Endothelial cell of umbilical vein (primary cell): ENCODE results near the gene PPIL1. TPM values are rescaled to one million over a fixed set of nuclear protein-coding genes. Genes with fewer than 3 reads are reported as not detected.

ENCODE experiments used
- BruUV-seq: library from RNA; stranded (reverse); fragments of 400-500 nt; replicated peaks from 2 replicates; lab custom pipeline; 2021; lab: Mats Ljungman, UMichigan
- CTCF ChIA-PET: fragments of 300-600, 350-600 bp; sonication (Branson Sonifier 250); formaldehyde crosslinking; loops from one replicate; lab custom pipeline; 2021; ENCODE audit warnings: antibody characterized with exemption, inconsistent platforms; lab: Charles Lee
- POLR2A ChIA-PET: fragments of 300-600, 350-600 bp; sonication (Branson Sonifier 250); formaldehyde crosslinking; loops from one replicate; lab custom pipeline; 2021; ENCODE audit warnings: antibody characterized with exemption, inconsistent platforms; lab: Charles Lee
- DNase-seq: peaks from one replicate; pipeline ENCODE4 v3.0.0-alpha.2; 2011; ENCODE audit warnings: low read depth, low spot score
- FAIRE-seq: peaks from 2 replicates; lab custom pipeline; 2011; peaks lifted over from hg19 to GRCh38; lab: Jason Lieb, UNC
- H2AFZ ChIP-seq: 2 replicates; pipeline ENCODE4 v1.6.0; 2012; ENCODE audit warnings: low read depth, low read length, control low read depth, inconsistent platforms
- H3K27ac ChIP-seq: 2 replicates; pipeline ENCODE4 v1.5.1; 2011; ENCODE audit warnings: low read depth, mild to moderate bottlenecking, control low read depth, low read length, moderate library complexity; ENCODE audit not compliant: insufficient read depth
- H3K27me3 ChIP-seq, 2 experiments: 2 replicates each; pipeline versions ENCODE4 v1.6.0 to v1.6.1; 2011; ENCODE audit warnings: low read length in 2 of 2, mixed read lengths in 1 of 2; ENCODE audit not compliant: control insufficient read depth in 2 of 2, insufficient read depth in 2 of 2
- H3K36me3 ChIP-seq, 2 experiments: 2 replicates in 1 of 2; 3 replicates in 1 of 2; pipeline ENCODE4 v1.5.1; 2011; ENCODE audit warnings: low read length in 2 of 2, mild to moderate bottlenecking in 1 of 2, moderate library complexity in 1 of 2; ENCODE audit not compliant: control insufficient read depth in 2 of 2, insufficient read depth in 2 of 2; ENCODE audit errors: extremely low read depth in 1 of 2
- H3K4me1 ChIP-seq: 3 replicates; pipeline ENCODE4 v1.5.1; 2011; ENCODE audit warnings: mild to moderate bottlenecking, low read length; ENCODE audit not compliant: control insufficient read depth, insufficient read depth; ENCODE audit errors: extremely low read depth
- H3K4me2 ChIP-seq: 2 replicates; pipeline ENCODE4 v1.6.1; 2011; ENCODE audit warnings: low read length, control low read depth, mixed read lengths; ENCODE audit not compliant: insufficient read depth
- H3K4me3 ChIP-seq, 3 experiments: fragments of 200-600 bp in 1 of 3; sonication (generic), shearing (Covaris generic) in 1 of 3; replicated peaks in 1 of 3; 2 replicates each; pipeline ENCODE4 v1.5.1; 2011 to 2016; ENCODE audit warnings: control low read depth in 3 of 3, low read length in 3 of 3, mild to moderate bottlenecking in 2 of 3, inconsistent platforms in 1 of 3, low read depth in 1 of 3, moderate library complexity in 1 of 3; ENCODE audit not compliant: insufficient read depth in 1 of 3
- H3K79me2 ChIP-seq: 2 replicates; pipeline ENCODE4 v1.6.0; 2012; ENCODE audit warnings: low read length, inconsistent platforms; ENCODE audit not compliant: control insufficient read depth, insufficient read depth
- H3K9ac ChIP-seq: replicated peaks from 2 replicates; pipeline ENCODE3; 2011; ENCODE audit warnings: low read length, control low read depth; ENCODE audit not compliant: insufficient read depth; ENCODE audit errors: extremely low read depth
- H3K9me1 ChIP-seq: replicated peaks from 3 replicates; pipeline ENCODE4 v1.6.0; 2011; ENCODE audit warnings: mild to moderate bottlenecking, low read length; ENCODE audit not compliant: control insufficient read depth, insufficient read depth; ENCODE audit errors: extremely low read depth
- H3K9me3 ChIP-seq: replicated peaks from 2 replicates; pipeline ENCODE4 v1.5.1; 2012; ENCODE audit warnings: low read length, inconsistent platforms; ENCODE audit not compliant: control insufficient read depth, insufficient read depth
- H4K20me1 ChIP-seq: replicated peaks from 2 replicates; pipeline ENCODE3; 2011; ENCODE audit warnings: mild to moderate bottlenecking, low read length; ENCODE audit not compliant: control insufficient read depth, insufficient read depth; ENCODE audit errors: extremely low read depth
- CTCF ChIP-seq, 2 donors: IDR thresholded peaks; 1 replicate in 1 of 2; 2 replicates in 1 of 2; pipeline ENCODE4 v1.5.1; 2011; ENCODE audit warnings: low read length in 2 of 2, mild to moderate bottlenecking in 2 of 2, moderate library complexity in 2 of 2, control low read depth in 1 of 2, inconsistent platforms in 1 of 2, low read depth in 1 of 2; ENCODE audit not compliant: insufficient read depth in 1 of 2; ENCODE audit errors: extremely low read depth in 1 of 2
- EZH2 ChIP-seq: IDR thresholded peaks from 2 replicates; pipeline ENCODE4 v1.6.1; 2012; ENCODE audit warnings: borderline replicate concordance, low read depth, mild to moderate bottlenecking, moderate library complexity, low read length, inconsistent platforms; ENCODE audit not compliant: severe bottlenecking
- FOS ChIP-seq: IDR thresholded peaks from 2 replicates; pipeline ENCODE4 v1.6.1; 2011; ENCODE audit warnings: mild to moderate bottlenecking, low read length, moderate library complexity, borderline replicate concordance; ENCODE audit not compliant: insufficient read depth
- MAX ChIP-seq: IDR thresholded peaks from 2 replicates; pipeline ENCODE4 v1.6.1; 2011; ENCODE audit not compliant: insufficient read depth, insufficient read length
- dilution Hi-C: fragments of 300-500 bp; cut with MboI; formaldehyde crosslinking; loops from one replicate; pipeline ENCODE4 v1.15.0; 2019; ENCODE audit warnings: low sequenced_read_pairs; ENCODE audit not compliant: extremely low pct_ligation_motif_present
- intact Hi-C: fragments of 100-400 bp; cut with micrococcal nuclease; formaldehyde crosslinking; loops from one replicate; pipeline ENCODE4 v1.10.0; 2022
- polyA plus RNA-seq, 4 experiments: library from polyadenylated mRNA; depleted of rRNA in 3 of 4; stranded (reverse) in 3 of 4; unstranded in 1 of 4; fragments of >200 nt; gene quantifications; 2 replicates each; pipeline versions ENCODE4 v1.2.1 to v1.2.3, GENCODE V29; 2011 to 2012; ENCODE audit warnings: missing spikeins in 1 of 4
- total RNA-seq: library from RNA; stranded (reverse); gene quantifications from 2 replicates; pipeline ENCODE4 v1.2.3, GENCODE V29; 2021

PPIL1 gene
- total and polyA plus RNA-seq, 2 donors (not counting 3 experiments of a cell fraction or from before 2014, with no cell fraction given), result 28.6 to 35.6 TPM

GRCh38 chr6:36830577-36830976, 44.0 kb downstream of the PPIL1 start:
- intact Hi-C loops, result no loop called here

More at GRCh38 chr6:36830577-36830976, 44.0 kb downstream of the PPIL1 start:
- ChIA-PET CTCF (interaction anchor here (0.9 to 1.9 kb wide), 10 partner anchors 14 to 71 kb away, joined by 3 to 17 read pairs (median 5); no protein-coding TSS in a partner anchor), POLR2A (no interaction called here)
- FAIRE-seq (no peak), DNase-seq (no peak)
- Histone ChIP-seq H3K27ac (no peak overlapping the region), H3K4me1 (peaks cover 44% of the 10 kb centered on the region), H3K36me3 (peaks cover 0 to 8% of the 10 kb centered on the region in 2 experiments), H3K4me3 (no peak overlapping the region), H3K4me2 (no peak overlapping the region), H3K9me3 (no peaks in the 10 kb centered on the region), H3K27me3 (no peaks in the 10 kb centered on the region), H4K20me1 (no peaks in the 10 kb centered on the region), H2AFZ (no peak overlapping the region), H3K9me1 (no peaks in the 10 kb centered on the region), H3K79me2 (peaks cover 3% of the 10 kb centered on the region), H3K9ac (no peak overlapping the region)
- TF ChIP-seq FOS (no peak), EZH2 (no peak), MAX (no peak), CTCF (IDR thresholded peaks at IDR 0.05; ENCODE audit: extremely low read depth in 1 of 2, insufficient read depth in 1 of 2, low read depth in 1 of 2, low read length in 2 of 2) (no peak)
- BruUV-seq, result no TSS peak
- dilution Hi-C loops, result no loop called here
